H1 (cell line): ENCODE measurements around the gene OTOP3.
A peak's percentile ranks its signal among the peaks of the same experiment; 100 is the strongest.

ENCODE experiments used
- BCL11A ChIP-seq, 2 experiments: IDR thresholded peaks; one replicate each; pipeline ENCODE4 v1.6.1; 2011; ENCODE audit warnings: low read depth in 2 of 2, low read length in 2 of 2, mild to moderate bottlenecking in 2 of 2
- CEBPB ChIP-seq: IDR thresholded peaks from 2 replicates; pipeline ENCODE4 v1.6.1; 2012; ENCODE audit warnings: low read depth, low read length
- CHD1 ChIP-seq: IDR thresholded peaks from 2 replicates; pipeline ENCODE4 v1.6.1; 2012; ENCODE audit warnings: low read depth, low read length, improper control_type of control experiment
- CHD2 ChIP-seq: IDR thresholded peaks from 2 replicates; pipeline ENCODE4 v1.6.1; 2012; ENCODE audit warnings: low read length, improper control_type of control experiment
- CREB1 ChIP-seq: IDR thresholded peaks from 2 replicates; pipeline ENCODE4 v1.6.1; 2012; ENCODE audit warnings: inconsistent platforms
- POLR2A ChIP-seq, 2 experiments: IDR thresholded peaks; 1 replicate in 1 of 2; 2 replicates in 1 of 2; pipeline ENCODE4 v1.6.1; 2011; ENCODE audit warnings: low read depth in 2 of 2, low read length in 2 of 2, mild to moderate bottlenecking in 2 of 2; ENCODE audit errors: control extremely low read depth in 1 of 2
- SIX5 ChIP-seq: IDR thresholded peaks from 2 replicates; pipeline ENCODE4 v1.6.1; 2011; ENCODE audit warnings: mild to moderate bottlenecking, low read depth, low read length
- SUZ12 ChIP-seq: fragments of 200-600 bp; sonication (generic); IDR thresholded peaks from 2 replicates; pipeline ENCODE4 v1.6.1; 2012; ENCODE audit warnings: mild to moderate bottlenecking, inconsistent platforms, low read length, moderate library complexity, mixed read lengths
- ZNF274 ChIP-seq: IDR thresholded peaks from 2 replicates; pipeline ENCODE4 v1.7.0; 2012; ENCODE audit warnings: low read length, borderline replicate concordance; ENCODE audit errors: extremely low read depth
- TF ChIP-seq, protein P1 (sequence below), 3 experiments: IDR thresholded peaks; 1 replicate in 2 of 3; 2 replicates in 1 of 3; pipeline versions ENCODE4 v1.5.1 to v1.6.1; 2011; ENCODE audit warnings: low read length in 3 of 3, mild to moderate bottlenecking in 3 of 3, inconsistent platforms in 2 of 3, low read depth in 1 of 3, moderate library complexity in 1 of 3; ENCODE audit not compliant: insufficient read depth in 1 of 3; ENCODE audit errors: control extremely low read depth in 1 of 3
- TF ChIP-seq, protein P2 (sequence below): IDR thresholded peaks from 2 replicates; pipeline ENCODE4 v1.6.1; 2012; ENCODE audit warnings: inconsistent platforms

DNA sequence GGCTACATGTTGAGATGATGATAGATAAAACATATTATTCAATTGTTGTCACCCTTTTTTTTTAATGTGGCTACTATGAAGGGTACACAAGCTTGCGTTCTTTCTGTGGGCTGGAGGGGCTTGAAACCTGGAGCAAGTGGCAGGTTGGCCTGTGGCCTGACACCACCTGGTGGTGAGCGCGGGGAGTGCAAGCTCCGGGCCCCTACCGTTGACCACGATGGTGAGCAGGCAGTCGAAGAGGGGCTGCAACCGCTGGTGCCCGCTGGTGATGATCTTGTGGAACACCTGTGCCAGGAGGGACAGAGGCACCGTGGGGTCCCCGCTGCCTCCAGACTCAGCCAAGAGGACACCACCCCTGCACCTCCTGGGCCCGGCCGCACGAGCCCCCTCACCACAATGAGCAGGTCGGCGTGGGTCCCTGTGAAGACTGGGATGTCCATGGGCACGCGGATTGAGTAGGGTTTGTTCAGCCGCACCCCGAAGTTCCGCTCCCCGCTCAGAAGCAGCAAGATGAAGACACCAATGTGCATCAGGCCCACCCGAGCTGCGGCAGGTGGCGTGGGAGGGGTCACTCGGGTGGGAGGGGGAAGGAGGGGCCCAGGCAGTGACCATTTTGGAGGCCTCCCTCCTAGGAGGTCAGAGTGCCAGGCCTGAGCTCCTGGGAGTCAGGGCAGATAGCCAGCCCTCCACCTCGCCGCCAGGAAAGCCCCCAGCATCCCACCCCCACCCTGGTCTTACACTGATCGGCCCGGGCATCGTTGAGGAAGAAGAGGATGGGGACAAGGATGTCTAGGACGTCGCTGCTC is 22.4 kb downstream of the OTOP3 start:
- no peak for TF ChIP-seq ZNF274
- TF ChIP-seq SUZ12: no peak
- TF ChIP-seq, protein P1, sequence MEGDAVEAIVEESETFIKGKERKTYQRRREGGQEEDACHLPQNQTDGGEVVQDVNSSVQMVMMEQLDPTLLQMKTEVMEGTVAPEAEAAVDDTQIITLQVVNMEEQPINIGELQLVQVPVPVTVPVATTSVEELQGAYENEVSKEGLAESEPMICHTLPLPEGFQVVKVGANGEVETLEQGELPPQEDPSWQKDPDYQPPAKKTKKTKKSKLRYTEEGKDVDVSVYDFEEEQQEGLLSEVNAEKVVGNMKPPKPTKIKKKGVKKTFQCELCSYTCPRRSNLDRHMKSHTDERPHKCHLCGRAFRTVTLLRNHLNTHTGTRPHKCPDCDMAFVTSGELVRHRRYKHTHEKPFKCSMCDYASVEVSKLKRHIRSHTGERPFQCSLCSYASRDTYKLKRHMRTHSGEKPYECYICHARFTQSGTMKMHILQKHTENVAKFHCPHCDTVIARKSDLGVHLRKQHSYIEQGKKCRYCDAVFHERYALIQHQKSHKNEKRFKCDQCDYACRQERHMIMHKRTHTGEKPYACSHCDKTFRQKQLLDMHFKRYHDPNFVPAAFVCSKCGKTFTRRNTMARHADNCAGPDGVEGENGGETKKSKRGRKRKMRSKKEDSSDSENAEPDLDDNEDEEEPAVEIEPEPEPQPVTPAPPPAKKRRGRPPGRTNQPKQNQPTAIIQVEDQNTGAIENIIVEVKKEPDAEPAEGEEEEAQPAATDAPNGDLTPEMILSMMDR (IDR thresholded peaks at IDR 0.05; ENCODE audit: control extremely low read depth in 1 of 3, insufficient read depth in 1 of 3, low read depth in 1 of 3, low read length in 3 of 3): peak; percentile 82 to 99 (median 94)
- TF ChIP-seq CHD1: no peak
- TF ChIP-seq CREB1: 0 out of 2 replicates have a peak, but pooled peaks have one; percentile 6
- TF ChIP-seq POLR2A (IDR thresholded peaks at IDR 0.05; ENCODE audit: control extremely low read depth in 1 of 2, low read depth in 2 of 2, low read length in 2 of 2): no peak
- no peak for TF ChIP-seq BCL11A (IDR thresholded peaks at IDR 0.05; ENCODE audit: low read depth in 2 of 2, low read length in 2 of 2)
- TF ChIP-seq CEBPB: no peak
- TF ChIP-seq CHD2: no peak
- TF ChIP-seq SIX5: no peak
- TF ChIP-seq, protein P2, sequence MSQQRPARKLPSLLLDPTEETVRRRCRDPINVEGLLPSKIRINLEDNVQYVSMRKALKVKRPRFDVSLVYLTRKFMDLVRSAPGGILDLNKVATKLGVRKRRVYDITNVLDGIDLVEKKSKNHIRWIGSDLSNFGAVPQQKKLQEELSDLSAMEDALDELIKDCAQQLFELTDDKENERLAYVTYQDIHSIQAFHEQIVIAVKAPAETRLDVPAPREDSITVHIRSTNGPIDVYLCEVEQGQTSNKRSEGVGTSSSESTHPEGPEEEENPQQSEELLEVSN: no peak
